Karpas-422 (cell line): ENCODE data around the gene FAR2. TPM values are rescaled to one million over a fixed set of nuclear protein-coding genes. Genes with fewer than 3 reads are reported as not detected.

Experiments
- DNase-seq: peaks from one replicate; pipeline ENCODE4 v3.0.0-alpha.2; 2015
- H2AFZ ChIP-seq: fragments of 200-600 bp; sonication (generic); 2 replicates; pipeline ENCODE4 v1.6.1; 2014; ENCODE audit warnings: antibody characterized with exemption, low read length, mixed read lengths
- H3K27ac ChIP-seq: fragments of 200-600 bp; sonication (generic); 2 replicates; pipeline ENCODE4 v1.5.1; 2014; ENCODE audit warnings: mild to moderate bottlenecking, low read length, moderate library complexity
- H3K27me3 ChIP-seq: fragments of 200-600 bp; sonication (generic); 2 replicates; pipeline ENCODE4 v1.6.1; 2014; ENCODE audit warnings: low read length, mixed read lengths
- H3K36me3 ChIP-seq: fragments of 200-600 bp; sonication (generic); 2 replicates; pipeline ENCODE4 v1.6.1; 2014; ENCODE audit warnings: low read length, mixed read lengths; ENCODE audit not compliant: insufficient read depth
- H3K4me1 ChIP-seq: fragments of 200-600 bp; sonication (generic); 2 replicates; pipeline ENCODE4 v1.6.1; 2014; ENCODE audit warnings: mild to moderate bottlenecking, low read length, mixed read lengths
- H3K4me2 ChIP-seq: fragments of 200-600 bp; sonication (generic); 2 replicates; pipeline ENCODE4 v1.6.1; 2014; ENCODE audit warnings: low read length, low read depth, mild to moderate bottlenecking; ENCODE audit not compliant: poor library complexity, severe bottlenecking
- H3K4me3 ChIP-seq: fragments of 200-600 bp; sonication (generic); 2 replicates; pipeline ENCODE4 v1.5.1; 2014; ENCODE audit warnings: mild to moderate bottlenecking, antibody characterized with exemption, low read length, mixed read lengths
- H3K79me2 ChIP-seq: fragments of 200-600 bp; sonication (generic); 2 replicates; pipeline ENCODE4 v1.6.1; 2014; ENCODE audit warnings: mild to moderate bottlenecking, low read length, mixed read lengths
- H3K9ac ChIP-seq: fragments of 200-600 bp; sonication (generic); 2 replicates; pipeline ENCODE4 v1.6.0; 2014; ENCODE audit warnings: low read length
- H3K9me2 ChIP-seq: fragments of 200-600 bp; sonication (generic), shearing (Covaris generic); replicated peaks from 2 replicates; pipeline ENCODE4 v1.6.0; 2014; ENCODE audit warnings: mild to moderate bottlenecking, low read length, moderate library complexity; ENCODE audit not compliant: insufficient read depth
- H3K9me3 ChIP-seq: fragments of 300-700, 200-600 bp; sonication (generic); 2 replicates; pipeline ENCODE4 v1.6.1; 2014; ENCODE audit warnings: low read length, mixed read lengths
- H4K20me1 ChIP-seq: fragments of 200-600 bp; sonication (generic); 2 replicates; pipeline ENCODE4 v1.6.1; 2014; ENCODE audit warnings: mild to moderate bottlenecking, antibody characterized with exemption, low read length, low read depth; ENCODE audit not compliant: insufficient read depth
- total RNA-seq: library from RNA; depleted of rRNA; stranded (reverse); fragments of >200 nt; shearing (Covaris generic); gene quantifications from 2 replicates; pipeline ENCODE4 v1.2.3, GENCODE V29; 2014; ENCODE audit warnings: low replicate concordance

FAR2 gene
- total RNA-seq, 1 experiment from 2014 or later, result not detected

DNA sequence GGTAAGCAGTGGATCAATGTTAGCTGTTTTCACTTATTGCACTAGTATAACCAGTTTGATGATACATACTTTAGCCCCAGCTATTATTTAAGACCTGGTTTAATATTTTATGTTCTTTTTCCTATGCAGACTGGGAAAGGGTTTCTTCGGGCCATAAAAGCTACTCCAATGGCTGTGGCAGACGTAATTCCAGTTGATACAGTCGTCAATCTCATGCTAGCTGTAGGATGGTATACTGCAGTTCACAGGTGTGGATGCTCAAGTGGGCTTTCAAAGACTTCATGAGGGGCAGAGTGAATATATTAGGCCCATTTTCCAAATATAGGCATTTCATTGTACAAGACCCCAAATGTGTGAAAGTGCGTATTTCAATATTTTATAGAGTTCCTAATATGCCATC lies 161.8 kb downstream of the FAR2 start:
- H2AFZ ChIP-seq, result no peak overlapping the region
- no peaks in the 10 kb centered on the region for H3K79me2 ChIP-seq
- H3K9ac ChIP-seq, result no peak overlapping the region
- no peak overlapping the region for H3K4me3 ChIP-seq
- no peaks in the 10 kb centered on the region for H3K4me1 ChIP-seq
- H3K9me2 ChIP-seq, result no peaks in the 10 kb centered on the region
- no peaks in the 10 kb centered on the region for H3K27me3 ChIP-seq
- no peak for DNase-seq
- H3K4me2 ChIP-seq, result no peak overlapping the region
- no peaks in the 10 kb centered on the region for H4K20me1 ChIP-seq
- no peaks in the 10 kb centered on the region for H3K36me3 ChIP-seq
- H3K27ac ChIP-seq, result no peak overlapping the region
- no peaks in the 10 kb centered on the region for H3K9me3 ChIP-seq

DNA sequence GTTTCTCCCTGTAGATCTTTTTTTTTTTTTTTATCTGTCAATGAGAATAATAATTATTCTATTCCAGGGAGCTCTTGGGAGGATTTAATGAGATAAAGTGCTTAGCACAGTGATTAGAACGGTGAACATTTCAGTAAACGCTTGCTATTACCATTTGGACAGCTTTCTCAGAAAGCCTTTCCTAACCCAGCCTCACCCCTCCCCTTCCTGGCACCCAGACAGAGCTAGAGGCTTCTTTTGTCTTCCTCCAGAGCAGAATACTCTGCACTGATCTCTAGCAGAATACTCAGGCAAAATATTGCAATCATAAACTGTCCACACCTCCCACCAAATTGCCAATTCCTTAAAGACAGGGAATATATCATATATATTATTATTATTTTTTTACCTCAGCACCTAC lies 165.3 kb downstream of the FAR2 start:
- H3K9me3 ChIP-seq, result no peaks in the 10 kb centered on the region
- H3K36me3 ChIP-seq, result no peaks in the 10 kb centered on the region
- no peaks in the 10 kb centered on the region for H3K27me3 ChIP-seq
- no peak overlapping the region for H2AFZ ChIP-seq
- H3K4me2 ChIP-seq, result no peak overlapping the region
- no peaks in the 10 kb centered on the region for H3K79me2 ChIP-seq
- no peak overlapping the region for H3K4me3 ChIP-seq
- H3K27ac ChIP-seq, result no peak overlapping the region
- peaks cover 5% of the 10 kb centered on the region for H3K4me1 ChIP-seq
- no peaks in the 10 kb centered on the region for H4K20me1 ChIP-seq
- DNase-seq, result no peak
- H3K9me2 ChIP-seq, result no peaks in the 10 kb centered on the region
- no peak overlapping the region for H3K9ac ChIP-seq

DNA sequence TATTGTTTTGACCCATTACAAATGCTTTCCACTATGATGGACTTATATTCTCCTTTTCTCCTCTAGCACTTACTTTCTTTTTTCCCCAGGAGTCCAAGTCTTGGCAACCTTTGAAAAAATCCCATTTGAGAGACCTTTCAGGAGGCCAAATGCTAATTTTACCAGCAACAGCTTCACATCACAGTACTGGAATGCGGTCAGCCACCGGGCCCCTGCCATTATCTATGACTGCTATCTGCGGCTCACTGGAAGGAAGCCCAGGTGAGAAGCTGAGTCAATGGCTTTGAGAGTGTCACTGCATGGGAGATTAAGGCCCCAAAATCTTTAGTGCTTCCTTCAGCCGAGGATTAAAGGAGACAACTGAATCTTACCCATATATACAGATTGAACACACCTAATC lies 167.7 kb downstream of the FAR2 start:
- Histone ChIP-seq H3K36me3 (no peaks in the 10 kb centered on the region), H3K4me1 (peaks cover 5% of the 10 kb centered on the region), H3K9ac (no peak overlapping the region), H3K9me3 (no peaks in the 10 kb centered on the region), H3K9me2 (no peaks in the 10 kb centered on the region), H2AFZ (no peak overlapping the region), H3K4me3 (no peak overlapping the region), H3K27ac (no peak overlapping the region), H3K4me2 (no peak overlapping the region), H3K79me2 (no peaks in the 10 kb centered on the region), H4K20me1 (no peaks in the 10 kb centered on the region), H3K27me3 (no peaks in the 10 kb centered on the region)
- DNase-seq, result no peak

DNA sequence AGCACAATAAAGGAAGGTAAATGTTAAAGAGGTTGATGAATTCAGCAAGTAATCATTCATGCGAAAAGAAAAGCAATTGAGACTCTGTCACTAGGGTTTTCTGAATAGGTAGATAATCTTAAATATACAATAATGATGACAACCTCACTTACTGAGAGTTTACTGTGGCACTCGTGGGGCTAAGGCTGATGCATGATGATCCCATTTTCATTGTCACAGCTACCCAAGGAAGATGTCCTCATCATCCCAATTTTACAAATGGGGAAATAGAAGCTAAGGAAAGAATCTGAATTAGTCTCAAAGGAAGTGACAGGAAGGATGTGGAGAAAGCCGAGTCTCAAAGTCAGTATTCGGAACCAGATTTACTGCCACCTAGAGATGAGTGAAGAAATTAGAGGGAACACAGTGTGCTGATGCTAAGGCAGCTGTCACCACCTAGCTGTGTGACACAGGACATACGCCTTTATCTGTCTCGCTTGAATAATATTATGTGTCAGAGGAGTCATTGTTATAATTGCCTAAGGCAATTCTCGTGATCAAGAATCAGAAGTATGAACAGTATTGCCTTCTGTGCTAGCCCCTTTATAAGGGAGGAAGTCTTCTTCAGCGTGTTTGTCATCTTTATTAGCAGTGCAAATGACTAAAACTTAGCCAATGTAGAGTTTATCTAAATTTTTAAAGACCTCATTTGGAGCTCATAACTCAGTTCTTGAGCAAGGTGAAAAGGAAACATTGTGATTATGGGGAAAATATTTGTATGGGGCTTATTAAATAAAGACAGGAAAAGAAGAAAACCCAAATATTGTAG lies 168.7 kb downstream of the FAR2 start:
- no peaks in the 10 kb centered on the region for H3K36me3 ChIP-seq
- H3K4me2 ChIP-seq, result peak overlapping the region; percentile 7
- H2AFZ ChIP-seq, result no peak overlapping the region
- H3K4me1 ChIP-seq, result peaks cover 5% of the 10 kb centered on the region
- no peaks in the 10 kb centered on the region for H4K20me1 ChIP-seq
- H3K79me2 ChIP-seq, result no peaks in the 10 kb centered on the region
- H3K9me3 ChIP-seq, result no peaks in the 10 kb centered on the region
- no peak overlapping the region for H3K4me3 ChIP-seq
- H3K27ac ChIP-seq, result no peak overlapping the region
- no peaks in the 10 kb centered on the region for H3K27me3 ChIP-seq
- no peak overlapping the region for H3K9ac ChIP-seq
- peak; percentile 80 for DNase-seq
- no peaks in the 10 kb centered on the region for H3K9me2 ChIP-seq

DNA sequence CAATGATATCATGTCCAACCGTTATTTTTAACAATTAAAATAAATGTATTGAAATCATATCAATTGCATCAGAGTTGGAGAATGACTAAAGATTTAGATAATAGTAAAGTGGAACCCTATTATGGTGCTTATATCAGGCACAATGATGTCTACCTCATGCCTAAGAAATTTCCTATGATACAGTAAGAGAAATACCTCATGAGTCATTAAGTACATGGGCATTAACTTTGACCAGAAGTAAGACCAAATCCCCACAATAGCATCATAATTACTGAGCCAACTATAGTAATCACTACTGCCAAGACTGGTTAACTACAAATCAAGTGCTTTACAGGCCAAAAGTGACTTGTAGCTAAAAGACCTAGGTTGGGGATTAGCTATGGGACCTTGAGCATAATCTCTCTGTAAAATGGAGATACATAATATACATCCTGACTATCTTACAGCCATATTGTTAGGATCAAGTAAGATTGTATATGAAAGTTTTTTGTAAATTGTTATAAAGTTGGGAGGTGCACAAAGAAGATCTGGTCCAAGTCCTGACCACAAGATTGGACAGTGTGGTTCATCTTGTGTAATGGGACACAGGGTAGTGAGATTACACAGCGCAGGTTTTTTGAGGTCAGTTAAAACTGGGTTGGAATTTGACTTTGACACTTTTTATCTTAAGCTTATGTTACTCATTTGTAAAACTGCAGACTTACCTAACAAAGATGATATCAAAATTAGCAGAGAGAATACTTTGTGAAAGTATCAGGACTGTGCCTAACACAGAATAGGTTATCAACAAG lies 171.4 kb downstream of the FAR2 start:
- H3K4me3 ChIP-seq, result no peak overlapping the region
- no peak overlapping the region for H3K27ac ChIP-seq
- H2AFZ ChIP-seq, result no peak overlapping the region
- no peaks in the 10 kb centered on the region for H3K9me3 ChIP-seq
- H4K20me1 ChIP-seq, result no peaks in the 10 kb centered on the region
- H3K79me2 ChIP-seq, result no peaks in the 10 kb centered on the region
- H3K4me1 ChIP-seq, result peaks cover 5% of the 10 kb centered on the region
- no peak for DNase-seq
- H3K36me3 ChIP-seq, result no peaks in the 10 kb centered on the region
- H3K9me2 ChIP-seq, result no peaks in the 10 kb centered on the region
- H3K4me2 ChIP-seq, result no peak overlapping the region
- no peaks in the 10 kb centered on the region for H3K27me3 ChIP-seq
- H3K9ac ChIP-seq, result no peak overlapping the region

DNA sequence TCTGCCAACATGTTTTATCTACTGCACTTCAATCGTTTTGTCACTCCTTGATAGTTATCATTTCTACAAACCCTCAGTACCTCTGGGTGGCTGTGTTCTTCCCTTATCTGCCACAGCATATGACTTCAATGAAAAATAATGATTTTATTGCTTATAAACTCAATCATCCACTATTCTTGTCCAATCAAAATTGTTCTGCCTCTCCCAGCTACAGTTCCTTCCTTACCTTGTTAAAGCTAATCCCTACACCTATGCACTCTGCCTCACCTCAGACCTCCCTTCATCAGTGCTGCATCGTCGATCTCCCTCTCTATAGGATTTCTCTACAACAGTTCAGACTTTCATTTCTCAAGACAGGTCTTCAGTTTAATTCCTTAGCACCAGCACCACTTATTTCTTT lies 173.1 kb downstream of the FAR2 start:
- no peaks in the 10 kb centered on the region for H3K79me2 ChIP-seq
- H3K9me3 ChIP-seq, result no peaks in the 10 kb centered on the region
- no peaks in the 10 kb centered on the region for H3K9me2 ChIP-seq
- no peak overlapping the region for H3K4me2 ChIP-seq
- peaks cover 5% of the 10 kb centered on the region for H3K4me1 ChIP-seq
- no peak overlapping the region for H3K27ac ChIP-seq
- no peak overlapping the region for H3K9ac ChIP-seq
- no peaks in the 10 kb centered on the region for H3K27me3 ChIP-seq
- no peak for DNase-seq
- H3K36me3 ChIP-seq, result no peaks in the 10 kb centered on the region
- H2AFZ ChIP-seq, result no peak overlapping the region
- no peak overlapping the region for H3K4me3 ChIP-seq
- no peaks in the 10 kb centered on the region for H4K20me1 ChIP-seq

DNA sequence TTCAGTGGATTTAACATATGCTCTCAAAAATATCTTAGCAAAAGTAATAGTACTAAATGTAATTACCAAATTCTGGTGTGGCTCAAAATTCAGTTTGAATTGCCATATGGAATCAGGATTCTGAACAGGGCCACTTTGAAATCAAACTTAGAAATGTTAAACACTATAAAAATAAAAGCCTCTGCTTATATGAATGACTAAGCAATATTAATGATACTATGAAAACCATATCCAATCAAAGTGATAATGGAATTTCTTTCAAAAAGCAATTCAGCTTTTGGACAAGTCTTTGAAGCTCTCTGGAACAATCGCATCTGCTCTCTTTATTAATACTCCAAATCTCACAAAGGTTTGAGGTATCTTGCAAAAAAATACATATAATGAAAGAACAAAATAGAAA lies 180.3 kb downstream of the FAR2 start:
- no peaks in the 10 kb centered on the region for H4K20me1 ChIP-seq
- H3K79me2 ChIP-seq, result no peaks in the 10 kb centered on the region
- H3K27me3 ChIP-seq, result no peaks in the 10 kb centered on the region
- no peak overlapping the region for H3K4me3 ChIP-seq
- no peaks in the 10 kb centered on the region for H3K9me3 ChIP-seq
- DNase-seq, result no peak
- H3K36me3 ChIP-seq, result no peaks in the 10 kb centered on the region
- no peaks in the 10 kb centered on the region for H3K4me1 ChIP-seq
- no peak overlapping the region for H3K27ac ChIP-seq
- no peak overlapping the region for H2AFZ ChIP-seq
- H3K4me2 ChIP-seq, result no peak overlapping the region
- no peaks in the 10 kb centered on the region; the same call in 1 of the 2 replicates for H3K9me2 ChIP-seq
- H3K9ac ChIP-seq, result no peak overlapping the region

DNA sequence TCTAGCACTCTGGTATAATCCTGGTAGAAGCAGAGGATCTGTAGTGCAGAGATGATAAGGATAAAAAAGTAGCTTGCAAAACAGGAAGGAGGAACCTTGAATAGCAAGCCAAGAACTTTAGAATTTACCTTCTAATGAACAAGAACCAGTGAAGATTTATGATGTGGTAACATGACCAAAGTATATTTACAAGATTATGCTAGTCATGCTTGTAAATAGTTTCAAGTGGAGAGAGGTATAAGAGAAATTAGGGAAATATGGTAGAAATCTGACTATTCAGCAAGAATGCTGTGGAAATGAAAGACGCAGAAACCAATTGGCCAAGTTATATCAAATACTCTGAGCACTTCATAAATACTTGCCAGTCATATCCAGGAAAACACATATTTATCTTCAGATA lies 184.1 kb downstream of the FAR2 start:
- no peaks in the 10 kb centered on the region for H3K9me3 ChIP-seq
- H3K27me3 ChIP-seq, result no peaks in the 10 kb centered on the region
- H3K9ac ChIP-seq, result no peak overlapping the region
- H3K36me3 ChIP-seq, result no peaks in the 10 kb centered on the region
- H2AFZ ChIP-seq, result no peak overlapping the region
- H3K9me2 ChIP-seq, result no peaks in the 10 kb centered on the region; the same call in 1 of the 2 replicates
- H3K4me2 ChIP-seq, result no peak overlapping the region
- no peak overlapping the region for H3K27ac ChIP-seq
- H3K79me2 ChIP-seq, result no peaks in the 10 kb centered on the region
- no peak for DNase-seq
- no peak overlapping the region for H3K4me3 ChIP-seq
- no peaks in the 10 kb centered on the region for H4K20me1 ChIP-seq
- no peaks in the 10 kb centered on the region for H3K4me1 ChIP-seq
